ENCODE measurements around the gene GMPS. TPM values are rescaled to one million over a fixed set of nuclear protein-coding genes. Genes with fewer than 3 reads are reported as not detected.
"Not testable (repeated sequence)": the region's sequence is repeated elsewhere in the genome, so short reads cannot be mapped to it uniquely, and the experiment has no call there.

Gene GMPS
- total RNA-seq, 1 donor from 2014 or later, result 42.2 TPM

DNA sequence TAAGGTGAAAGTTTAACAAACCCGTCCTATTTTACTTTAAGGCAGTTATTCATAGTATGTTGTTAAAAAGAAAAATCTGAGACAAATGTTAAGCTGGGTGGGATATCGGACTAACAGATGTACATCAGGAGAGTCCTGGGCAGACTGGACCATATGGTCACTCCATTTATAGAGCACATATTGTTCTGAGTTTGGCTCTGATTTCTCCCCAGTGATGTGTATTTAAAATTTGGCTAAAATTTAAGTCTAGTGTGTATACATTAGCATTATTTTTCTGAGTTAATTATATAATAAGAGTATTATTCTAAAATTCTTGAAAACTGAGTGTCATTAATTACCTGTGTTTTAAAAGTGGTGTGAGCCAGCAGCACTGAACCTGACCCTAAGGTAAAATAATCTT, 6.1 kb downstream of the GMPS start:
- H3K27me3 Mint-ChIP-seq, result no peaks in the 10 kb centered on the region
- no peak overlapping the region for H3K4me3 Mint-ChIP-seq
- DNase-seq (no peak), ATAC-seq (ENCODE audit: low read depth) (no peak)
- POLR2A ChIA-PET, result no interaction called here
- peaks cover 27% of the 10 kb centered on the region for H3K4me1 Mint-ChIP-seq
- CTCF ChIA-PET, result no interaction called here
- H3K27ac Mint-ChIP-seq, result no peak overlapping the region
- H3K9me3 Mint-ChIP-seq, result no peaks in the 10 kb centered on the region
- TF ChIP-seq, protein P1, sequence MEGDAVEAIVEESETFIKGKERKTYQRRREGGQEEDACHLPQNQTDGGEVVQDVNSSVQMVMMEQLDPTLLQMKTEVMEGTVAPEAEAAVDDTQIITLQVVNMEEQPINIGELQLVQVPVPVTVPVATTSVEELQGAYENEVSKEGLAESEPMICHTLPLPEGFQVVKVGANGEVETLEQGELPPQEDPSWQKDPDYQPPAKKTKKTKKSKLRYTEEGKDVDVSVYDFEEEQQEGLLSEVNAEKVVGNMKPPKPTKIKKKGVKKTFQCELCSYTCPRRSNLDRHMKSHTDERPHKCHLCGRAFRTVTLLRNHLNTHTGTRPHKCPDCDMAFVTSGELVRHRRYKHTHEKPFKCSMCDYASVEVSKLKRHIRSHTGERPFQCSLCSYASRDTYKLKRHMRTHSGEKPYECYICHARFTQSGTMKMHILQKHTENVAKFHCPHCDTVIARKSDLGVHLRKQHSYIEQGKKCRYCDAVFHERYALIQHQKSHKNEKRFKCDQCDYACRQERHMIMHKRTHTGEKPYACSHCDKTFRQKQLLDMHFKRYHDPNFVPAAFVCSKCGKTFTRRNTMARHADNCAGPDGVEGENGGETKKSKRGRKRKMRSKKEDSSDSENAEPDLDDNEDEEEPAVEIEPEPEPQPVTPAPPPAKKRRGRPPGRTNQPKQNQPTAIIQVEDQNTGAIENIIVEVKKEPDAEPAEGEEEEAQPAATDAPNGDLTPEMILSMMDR (IDR thresholded peaks at IDR 0.05), result no peak
- peaks cover 2% of the 10 kb centered on the region for H3K36me3 Mint-ChIP-seq (ENCODE audit: low read depth)
- intact Hi-C loops (cut with micrococcal nuclease), result no loop called here

- Mint-ChIP-seq H3K9me3 (no peaks in the 10 kb centered on the region), H3K27me3 (no peaks in the 10 kb centered on the region), H3K36me3 (ENCODE audit: low read depth) (no peaks in the 10 kb centered on the region), H3K4me1 (peaks cover 26% of the 10 kb centered on the region), H3K27ac (no peak overlapping the region), H3K4me3 (no peak overlapping the region)
- ATAC-seq (ENCODE audit: low read depth) (no peak), DNase-seq (no peak)
- intact Hi-C loops (cut with micrococcal nuclease), result no loop called here
- POLR2A ChIA-PET, result no interaction called here
- TF ChIP-seq, protein P1 (IDR thresholded peaks at IDR 0.05), result no peak
- CTCF ChIA-PET, result no interaction called here
Observed at GRCh38 chr3:155880286-155880685, 9.8 kb downstream of the GMPS start.

DNA sequence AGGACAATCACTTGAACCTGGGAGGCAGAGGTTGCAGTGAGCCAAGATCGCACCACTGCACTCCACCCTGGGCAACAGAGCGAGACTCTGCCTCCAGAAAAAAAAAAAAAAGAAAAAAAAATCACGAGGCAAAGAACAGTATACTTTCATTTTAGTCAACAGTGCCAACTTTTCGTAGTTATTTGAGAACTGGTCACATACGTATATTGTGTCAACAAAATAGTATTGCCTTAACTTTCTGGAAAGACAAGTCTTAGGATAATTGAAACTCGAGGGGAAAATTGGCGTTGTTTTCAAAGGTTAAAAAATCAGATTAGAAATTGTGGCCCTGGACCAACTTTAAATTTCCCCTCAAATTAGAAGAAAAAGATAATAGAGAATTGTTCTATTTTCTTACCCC, 13.8 kb downstream of the GMPS start:
- DNase-seq, result no peak
- TF ChIP-seq, protein P1 (IDR thresholded peaks at IDR 0.05), result no peak
- H3K36me3 Mint-ChIP-seq (ENCODE audit: low read depth), result no peaks in the 10 kb centered on the region
- ChIA-PET CTCF (no interaction called here), POLR2A (no interaction called here)
- no peak for ATAC-seq (ENCODE audit: low read depth)
- no peaks in the 10 kb centered on the region for H3K9me3 Mint-ChIP-seq
- no peak overlapping the region for H3K4me3 Mint-ChIP-seq
- peaks cover 28% of the 10 kb centered on the region for H3K4me1 Mint-ChIP-seq
- H3K27me3 Mint-ChIP-seq, result no peaks in the 10 kb centered on the region
- H3K27ac Mint-ChIP-seq, result no peak overlapping the region
- intact Hi-C loops (cut with micrococcal nuclease), result no loop called here

GRCh38 chr3:155885292-155885691, 14.8 kb downstream of the GMPS start:
- Mint-ChIP-seq H3K4me3 (no peak overlapping the region), H3K27me3 (no peaks in the 10 kb centered on the region), H3K9me3 (no peaks in the 10 kb centered on the region), H3K36me3 (ENCODE audit: low read depth) (no peaks in the 10 kb centered on the region), H3K27ac (no peak overlapping the region), H3K4me1 (peaks cover 28% of the 10 kb centered on the region)
- TF ChIP-seq, protein P1 (IDR thresholded peaks at IDR 0.05), result no peak
- CTCF ChIA-PET, result no interaction called here
- POLR2A ChIA-PET, result no interaction called here
- intact Hi-C loops (cut with micrococcal nuclease), result no loop called here
- ATAC-seq (ENCODE audit: low read depth) (no peak), DNase-seq (no peak)

GRCh38 chr3:155886348-155886747, 15.9 kb downstream of the GMPS start:
- CTCF ChIA-PET; DNase-seq; ATAC-seq (ENCODE audit: low read depth); H3K27me3 Mint-ChIP-seq; H3K27ac Mint-ChIP-seq; POLR2A ChIA-PET; H3K4me3 Mint-ChIP-seq; intact Hi-C loops (cut with micrococcal nuclease); H3K9me3 Mint-ChIP-seq; H3K36me3 Mint-ChIP-seq (ENCODE audit: low read depth): not testable (repeated sequence)
- peaks cover 29% of the 10 kb centered on the region for H3K4me1 Mint-ChIP-seq

DNA sequence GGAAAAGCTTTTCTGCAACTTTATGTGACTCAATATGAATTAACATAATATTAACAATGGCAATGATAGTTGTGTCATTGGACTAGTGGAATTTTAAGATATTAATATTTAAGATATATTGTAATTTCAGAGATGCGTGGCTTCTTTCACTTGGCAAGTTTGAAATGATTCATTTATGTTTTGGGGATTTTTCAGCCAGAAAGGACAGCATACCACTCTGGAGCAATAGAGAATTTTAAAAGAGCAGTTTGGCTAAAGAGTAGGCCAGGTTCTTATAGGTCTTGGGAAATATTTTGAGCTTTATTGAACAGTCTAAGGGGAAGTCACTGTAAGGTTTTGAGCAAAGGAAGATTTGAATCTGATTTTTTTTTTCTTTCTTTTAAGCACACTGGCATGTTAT, 16.5 kb downstream of the GMPS start:
- no peak overlapping the region for H3K27ac Mint-ChIP-seq
- CTCF ChIA-PET, result interaction anchor here (0.6 kb wide), 1 partner anchor 1643 kb away, joined by 3 read pairs; no protein-coding TSS in a partner anchor
- no peaks in the 10 kb centered on the region for H3K9me3 Mint-ChIP-seq
- POLR2A ChIA-PET, result no interaction called here
- intact Hi-C loops (cut with micrococcal nuclease), result no loop called here
- DNase-seq (no peak), ATAC-seq (ENCODE audit: low read depth) (no peak)
- H3K36me3 Mint-ChIP-seq (ENCODE audit: low read depth), result peaks cover 2% of the 10 kb centered on the region
- no peaks in the 10 kb centered on the region for H3K27me3 Mint-ChIP-seq
- TF ChIP-seq, protein P1 (IDR thresholded peaks at IDR 0.05), result no peak
- H3K4me3 Mint-ChIP-seq, result no peak overlapping the region
- H3K4me1 Mint-ChIP-seq, result peaks cover 23% of the 10 kb centered on the region

Data from activated B cell treated with CpG ODN at 0.5 μM for 24 hours (primary cell).